Activated naive CD8-positive, alpha-beta T cell treated with anti-CD3 and anti-CD28 coated beads, Interleukin-2, amount 50 U/mL, for 24 hours (primary cell): ENCODE data around the gene XYLB.
"Not testable (repeated sequence)": the region's sequence is repeated elsewhere in the genome, so short reads cannot be mapped to it uniquely, and the experiment has no call there.

Experiments used
- ATAC-seq: fragments of 150-1000 bp; cut with Tn5 transposase; one replicate; pipeline ENCODE4 v1.10.0; 2021
- DNase-seq: peaks from one replicate; pipeline ENCODE4 v3.0.0; 2021
- H3K27ac Mint-ChIP-seq: one replicate; pipeline ENCODE4 v1.8.0; 2021; ENCODE audit warnings: mild to moderate bottlenecking, mixed read lengths
- H3K27me3 Mint-ChIP-seq: one replicate; pipeline ENCODE4 v1.8.0; 2021; ENCODE audit warnings: mixed read lengths
- H3K36me3 Mint-ChIP-seq: one replicate; pipeline ENCODE4 v1.8.0; 2021; ENCODE audit warnings: low read depth, mixed read lengths
- H3K4me1 Mint-ChIP-seq: one replicate; pipeline ENCODE4 v1.8.0; 2021; ENCODE audit warnings: mixed read lengths
- H3K4me3 Mint-ChIP-seq: one replicate; pipeline ENCODE4 v1.8.0; 2021; ENCODE audit warnings: mild to moderate bottlenecking, moderate library complexity, mixed read lengths
- H3K9me3 Mint-ChIP-seq: one replicate; pipeline ENCODE4 v1.8.0; 2021; ENCODE audit warnings: mixed read lengths

Gene XYLB

DNA sequence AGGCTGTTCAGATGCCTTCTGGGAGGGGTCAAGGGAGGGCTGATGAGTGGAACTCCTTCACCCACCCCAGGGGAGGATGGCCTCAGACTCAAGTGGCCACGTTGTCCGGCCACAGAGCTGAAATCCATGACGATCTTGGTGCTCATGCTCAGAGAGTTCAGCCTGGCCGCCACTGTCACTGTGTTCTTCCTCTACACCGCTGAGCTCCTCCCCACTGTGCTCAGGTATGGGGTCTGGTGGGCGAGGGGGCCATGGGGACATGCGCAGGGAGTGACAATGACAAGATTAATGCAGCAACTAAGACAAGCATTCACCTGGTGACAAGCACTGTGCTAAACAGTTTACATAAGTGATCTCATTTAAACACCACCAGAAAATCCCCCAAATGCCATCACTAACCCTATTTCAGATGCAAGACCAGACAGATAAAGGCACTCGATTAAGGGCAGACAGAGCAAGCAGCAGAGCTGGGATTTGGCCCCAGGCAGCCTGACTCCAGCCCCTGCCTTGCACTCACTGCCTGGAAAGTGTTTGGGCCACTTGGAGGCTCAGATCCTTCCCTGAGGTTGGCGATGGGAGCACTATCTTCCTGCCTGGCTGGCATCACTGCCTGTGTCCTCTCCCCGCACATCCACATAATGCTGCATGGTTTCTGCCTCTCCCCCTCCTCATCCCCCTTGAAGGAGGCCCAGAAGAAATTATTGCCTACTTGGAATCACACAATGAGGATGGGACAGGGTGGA is 30.9 kb upstream of the XYLB start:
- Mint-ChIP-seq H3K9me3 (no peaks in the 10 kb centered on the region), H3K36me3 (no peaks in the 10 kb centered on the region), H3K27me3 (no peaks in the 10 kb centered on the region), H3K27ac (no peak overlapping the region), H3K4me1 (no peaks in the 10 kb centered on the region), H3K4me3 (no peak overlapping the region)
- DNase-seq (no peak), ATAC-seq (no peak)

DNA sequence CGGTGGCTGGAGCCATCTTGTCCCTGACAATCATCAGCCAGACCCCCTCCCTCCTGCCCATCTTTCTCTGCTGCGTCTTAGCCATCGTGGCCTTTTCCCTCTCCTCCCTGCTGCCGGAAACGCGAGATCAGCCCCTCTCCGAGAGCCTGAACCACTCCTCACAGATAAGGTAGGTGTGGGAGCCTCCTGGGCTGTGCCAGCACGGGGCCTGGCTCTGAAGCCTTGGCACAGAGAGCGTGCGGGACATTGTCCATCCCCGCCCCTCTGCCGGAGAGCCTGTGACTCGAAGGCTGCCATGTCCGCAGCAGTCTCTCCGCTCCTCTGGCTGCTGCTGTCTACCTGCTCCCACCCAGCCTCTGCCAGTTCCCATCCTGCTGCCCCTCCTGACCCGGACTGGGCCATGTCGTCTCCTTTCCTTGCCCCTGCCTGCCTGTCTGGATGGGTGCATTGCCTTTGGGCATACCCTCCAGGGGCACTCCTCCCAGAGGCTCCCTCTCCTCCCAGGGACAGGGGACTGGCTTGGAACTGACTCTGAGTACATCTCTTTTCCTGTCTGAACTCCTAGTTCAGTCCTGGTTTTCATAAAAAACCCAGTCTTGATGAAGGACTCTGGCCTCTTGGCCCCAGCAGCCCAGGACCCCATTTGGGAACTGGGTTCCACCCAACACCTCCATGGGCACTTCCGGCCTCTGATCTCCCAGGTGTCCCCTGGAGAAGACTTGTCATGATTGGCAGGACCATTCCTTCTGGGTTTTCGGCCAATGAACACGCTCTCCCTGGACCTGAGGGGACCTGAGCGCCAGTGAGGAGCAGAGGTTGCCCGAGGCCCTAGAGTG is 30.0 kb upstream of the XYLB start:
- Mint-ChIP-seq H3K4me3 (no peak overlapping the region), H3K27me3 (no peaks in the 10 kb centered on the region), H3K36me3 (no peaks in the 10 kb centered on the region), H3K4me1 (no peaks in the 10 kb centered on the region), H3K9me3 (no peaks in the 10 kb centered on the region), H3K27ac (no peak overlapping the region)
- DNase-seq (no peak), ATAC-seq (no peak)

DNA sequence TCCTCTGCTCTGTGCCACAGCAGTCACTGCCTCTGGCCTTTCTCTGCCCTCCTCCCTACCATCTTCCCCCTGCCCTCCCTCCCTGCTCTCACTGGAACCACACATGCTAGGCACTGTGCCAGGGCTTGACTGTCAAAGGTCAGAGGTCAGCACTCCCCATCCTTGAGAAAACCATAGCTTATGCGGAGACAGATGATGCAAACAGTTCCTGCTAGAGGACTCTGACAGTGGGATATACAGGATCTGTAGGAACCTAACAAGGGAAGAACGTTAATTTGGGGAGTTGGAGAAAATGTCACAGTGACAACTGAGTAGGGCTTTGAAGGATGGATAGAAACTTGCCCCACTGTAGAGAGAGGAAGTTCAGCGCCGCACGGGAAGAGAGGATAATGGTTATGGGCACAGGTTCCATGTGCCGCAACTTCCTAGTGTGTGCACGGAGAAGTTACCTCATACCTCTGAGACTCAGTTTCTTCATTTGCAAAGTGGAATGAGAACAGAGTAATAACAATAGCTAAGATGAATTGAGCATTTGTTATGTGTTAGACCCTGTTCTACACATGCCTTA is 29.3 kb upstream of the XYLB start:
- no peaks in the 10 kb centered on the region for H3K36me3 Mint-ChIP-seq
- no peak for DNase-seq
- H3K9me3 Mint-ChIP-seq, result no peaks in the 10 kb centered on the region
- no peak overlapping the region for H3K4me3 Mint-ChIP-seq
- ATAC-seq, result no peak
- H3K4me1 Mint-ChIP-seq, result no peaks in the 10 kb centered on the region
- H3K27me3 Mint-ChIP-seq, result no peaks in the 10 kb centered on the region
- no peak overlapping the region for H3K27ac Mint-ChIP-seq

DNA sequence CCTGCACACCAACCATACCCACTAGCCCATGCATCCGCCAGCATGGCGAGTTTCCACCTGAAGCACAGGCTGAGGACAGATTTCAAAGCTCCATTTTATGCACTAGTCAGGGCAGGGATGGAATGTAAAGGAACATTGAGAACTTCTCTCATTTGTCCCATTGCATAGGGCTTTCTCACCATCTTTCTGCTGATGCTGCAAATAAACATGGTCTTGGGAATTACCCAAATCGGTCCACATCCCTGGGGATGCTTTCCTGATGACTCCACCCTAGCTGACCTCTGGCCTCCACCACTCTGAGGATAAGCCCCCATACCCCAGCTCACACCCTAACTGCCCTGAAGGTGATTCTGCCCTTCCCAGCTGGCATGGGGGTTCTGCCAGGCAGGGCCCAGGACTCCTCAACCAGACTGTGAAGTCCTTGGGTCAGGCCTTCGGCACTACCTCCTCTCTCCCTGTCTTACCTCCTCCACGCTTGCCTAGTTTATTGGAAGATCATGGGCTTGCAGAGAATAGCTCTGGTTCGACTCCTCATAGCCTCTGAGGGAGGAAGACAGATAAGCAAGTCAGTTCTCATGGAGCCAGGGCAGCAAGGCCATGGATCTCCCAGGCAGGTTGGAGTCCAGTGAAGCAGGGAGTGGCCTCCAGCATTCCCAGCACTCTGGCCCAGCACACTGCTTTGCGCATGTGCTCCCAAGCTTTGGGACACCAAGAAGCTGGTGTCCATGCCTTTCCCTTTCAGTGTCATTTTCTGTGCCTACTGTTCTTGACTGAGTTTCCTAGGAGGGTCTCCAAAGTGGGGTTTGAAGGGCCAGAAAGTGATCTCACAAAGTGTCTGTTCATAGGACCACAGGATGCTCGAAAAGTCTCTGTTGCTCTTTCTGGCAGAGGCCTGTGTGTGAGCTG is 27.6 kb upstream of the XYLB start:
- H3K27ac Mint-ChIP-seq, result no peak overlapping the region
- H3K9me3 Mint-ChIP-seq, result no peaks in the 10 kb centered on the region
- no peaks in the 10 kb centered on the region for H3K27me3 Mint-ChIP-seq
- H3K36me3 Mint-ChIP-seq, result no peaks in the 10 kb centered on the region
- ATAC-seq (no peak), DNase-seq (no peak)
- H3K4me3 Mint-ChIP-seq, result no peak overlapping the region
- no peaks in the 10 kb centered on the region for H3K4me1 Mint-ChIP-seq

DNA sequence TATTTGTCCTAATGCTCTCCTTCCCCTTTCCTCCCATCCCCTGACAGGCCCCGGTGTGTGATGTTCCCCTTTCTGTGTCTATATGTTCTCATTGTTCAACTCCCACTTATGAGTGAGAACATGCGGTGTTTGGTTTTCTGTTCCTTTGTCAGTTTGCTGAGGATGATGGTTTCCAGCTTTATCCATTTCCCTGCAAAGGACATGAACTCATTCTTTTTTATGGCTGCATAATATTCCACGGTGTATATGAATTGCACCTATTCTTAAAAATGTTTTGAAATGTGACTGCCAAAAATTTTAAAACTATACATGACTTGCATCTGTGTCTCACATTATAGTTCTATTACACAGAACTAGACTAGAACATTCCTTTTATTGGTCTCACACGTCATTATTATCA is 25.9 kb upstream of the XYLB start:
- not testable (repeated sequence) for H3K9me3 Mint-ChIP-seq, DNase-seq, H3K4me3 Mint-ChIP-seq, H3K27me3 Mint-ChIP-seq, H3K4me1 Mint-ChIP-seq, ATAC-seq, H3K36me3 Mint-ChIP-seq, H3K27ac Mint-ChIP-seq

DNA sequence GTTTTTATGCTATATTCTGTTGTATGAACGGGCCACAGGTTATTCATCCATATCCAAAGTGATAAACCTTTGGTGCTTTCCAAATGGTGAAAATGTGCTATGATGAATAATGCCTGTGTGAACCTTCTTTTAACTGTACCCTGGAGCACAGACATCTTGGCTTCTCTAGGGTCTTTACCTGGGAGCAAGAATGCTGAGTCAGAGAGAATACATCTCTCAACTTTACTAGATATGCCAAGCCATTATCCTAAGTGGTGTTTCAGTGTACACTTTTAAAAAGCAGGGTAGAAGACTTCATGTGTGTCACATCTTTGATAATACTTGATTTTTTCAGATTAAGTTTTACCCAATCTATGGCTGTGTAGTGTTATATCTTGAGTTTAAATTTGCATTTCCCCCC is 23.5 kb upstream of the XYLB start:
- Mint-ChIP-seq H3K36me3 (no peaks in the 10 kb centered on the region), H3K27me3 (no peaks in the 10 kb centered on the region), H3K4me3 (no peak overlapping the region), H3K9me3 (no peaks in the 10 kb centered on the region), H3K27ac (no peak overlapping the region), H3K4me1 (peaks cover 2% of the 10 kb centered on the region)
- no peak for DNase-seq
- no peak for ATAC-seq

DNA sequence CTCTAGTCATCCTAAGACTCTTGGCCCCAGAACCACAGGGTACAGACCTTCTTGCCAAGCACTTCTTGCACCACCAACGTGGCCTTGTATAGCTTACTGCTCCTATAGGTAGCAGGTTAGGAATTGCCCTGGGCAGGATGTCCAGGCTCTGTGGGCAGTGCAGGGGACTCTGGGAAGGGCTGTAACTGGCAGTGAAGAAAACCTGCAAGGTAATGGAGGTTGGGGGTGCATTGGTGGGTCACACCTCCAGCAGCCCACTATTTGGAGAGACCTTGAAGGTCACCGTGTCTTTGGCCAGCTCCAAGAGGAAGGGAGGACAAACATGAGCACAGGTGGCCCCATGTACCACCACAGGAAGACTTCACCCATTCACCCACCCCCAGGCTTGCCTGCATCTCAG is 21.3 kb upstream of the XYLB start:
- Mint-ChIP-seq H3K27ac (no peak overlapping the region), H3K36me3 (no peaks in the 10 kb centered on the region), H3K9me3 (no peaks in the 10 kb centered on the region), H3K4me3 (no peak overlapping the region), H3K27me3 (no peaks in the 10 kb centered on the region), H3K4me1 (peaks cover 6% of the 10 kb centered on the region)
- DNase-seq (no peak), ATAC-seq (no peak)

DNA sequence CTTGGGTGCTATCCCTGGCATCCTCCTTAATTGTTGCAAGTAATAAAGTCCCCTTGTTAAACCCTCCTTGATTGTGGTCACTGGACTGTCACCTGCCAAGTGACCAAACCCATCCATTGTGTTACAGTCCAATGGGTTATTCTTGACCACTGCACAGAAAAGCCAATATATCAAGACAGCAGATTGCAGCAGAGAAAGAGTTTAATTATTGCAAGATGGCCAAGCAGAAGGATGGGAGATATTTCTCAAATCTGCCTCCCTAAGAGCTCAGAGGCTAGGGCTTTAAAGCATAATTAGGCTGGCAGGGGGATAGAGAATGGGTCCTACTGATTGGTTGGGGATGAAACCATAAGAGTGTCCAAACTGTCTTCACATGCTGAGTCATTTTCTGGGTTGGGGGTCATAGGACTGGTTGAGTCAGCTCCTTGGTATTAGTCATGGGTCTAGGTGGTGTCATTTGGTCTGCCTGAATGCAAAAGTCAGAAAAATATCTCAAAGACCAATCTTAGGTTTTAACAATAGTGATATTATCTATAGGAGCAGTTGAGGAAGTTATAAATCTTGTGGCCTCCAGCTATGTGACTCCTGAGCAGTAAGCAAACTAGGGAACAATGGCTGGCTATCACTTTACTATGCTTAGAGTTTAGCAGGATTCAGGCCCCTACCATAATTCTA is 19.1 kb upstream of the XYLB start:
- ATAC-seq, result peak; percentile 59
- Mint-ChIP-seq H3K27ac (no peak overlapping the region), H3K4me3 (no peak overlapping the region), H3K27me3 (peaks cover 3% of the 10 kb centered on the region), H3K36me3 (no peaks in the 10 kb centered on the region), H3K4me1 (peaks cover 6% of the 10 kb centered on the region), H3K9me3 (no peaks in the 10 kb centered on the region)
- no peak for DNase-seq

DNA sequence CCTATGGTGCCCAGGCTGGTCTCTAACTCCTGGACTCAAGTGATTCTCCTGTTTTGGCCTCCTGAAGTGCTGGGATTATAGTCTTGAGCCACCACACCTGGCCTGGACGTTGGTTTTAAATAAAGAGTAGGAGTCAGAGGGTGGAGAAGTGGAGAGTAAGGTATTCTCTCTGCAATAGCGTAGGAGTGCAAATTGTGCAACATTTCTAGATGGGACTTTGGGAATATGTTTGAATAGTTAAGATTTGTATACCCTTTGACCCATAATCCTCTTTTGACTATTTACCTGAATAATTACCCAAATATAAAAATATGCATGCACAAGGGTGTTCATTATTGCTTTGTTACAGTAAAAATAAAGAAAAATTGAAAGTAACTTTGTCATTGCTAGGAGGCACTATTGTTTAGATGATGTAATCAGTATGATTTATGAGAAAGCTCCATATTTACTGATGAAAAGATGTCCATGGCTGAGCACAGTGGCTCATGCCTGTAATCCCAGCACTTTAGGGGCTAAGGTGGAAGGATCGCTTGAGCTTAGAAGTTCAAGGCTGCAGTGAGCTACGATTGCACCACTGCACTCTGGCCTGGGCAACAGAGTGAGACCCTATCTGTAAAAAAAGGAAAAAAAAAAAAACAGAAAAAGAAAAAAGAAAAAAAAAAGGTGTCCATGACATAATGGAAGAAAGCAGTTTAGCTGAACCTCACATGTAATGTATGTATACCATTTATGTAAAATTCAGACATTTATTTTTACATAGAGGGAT is 15.1 kb upstream of the XYLB start:
- Mint-ChIP-seq H3K36me3 (no peaks in the 10 kb centered on the region), H3K9me3 (no peaks in the 10 kb centered on the region), H3K27ac (no peak overlapping the region), H3K27me3 (peaks cover 5% of the 10 kb centered on the region), H3K4me1 (peaks cover 6% of the 10 kb centered on the region), H3K4me3 (no peak overlapping the region)
- no peak for ATAC-seq
- DNase-seq, result no peak

DNA sequence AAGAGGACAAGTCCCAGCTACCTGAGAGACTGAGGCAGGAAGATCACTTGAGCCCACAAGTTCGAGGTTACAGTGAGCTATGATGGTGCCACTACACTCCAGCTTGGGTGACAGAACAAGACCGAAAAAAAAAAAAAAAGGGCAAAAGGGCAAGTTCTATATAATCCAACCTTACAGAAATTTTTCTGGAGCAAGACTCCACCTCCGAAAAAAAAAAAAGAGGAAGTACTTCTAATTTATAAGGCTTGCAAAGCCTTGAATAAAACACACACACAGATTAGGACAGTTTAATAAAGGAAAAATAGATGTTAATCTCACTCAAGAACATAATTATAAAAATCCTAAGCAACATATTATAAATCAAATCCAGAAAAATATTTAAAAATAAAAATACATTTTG is 14.4 kb upstream of the XYLB start:
- peaks cover 6% of the 10 kb centered on the region for H3K4me1 Mint-ChIP-seq
- ATAC-seq (no peak), DNase-seq (no peak)
- no peaks in the 10 kb centered on the region for H3K9me3 Mint-ChIP-seq
- H3K27ac Mint-ChIP-seq, result no peak overlapping the region
- peaks cover 5% of the 10 kb centered on the region for H3K27me3 Mint-ChIP-seq
- no peak overlapping the region for H3K4me3 Mint-ChIP-seq
- H3K36me3 Mint-ChIP-seq, result no peaks in the 10 kb centered on the region

DNA sequence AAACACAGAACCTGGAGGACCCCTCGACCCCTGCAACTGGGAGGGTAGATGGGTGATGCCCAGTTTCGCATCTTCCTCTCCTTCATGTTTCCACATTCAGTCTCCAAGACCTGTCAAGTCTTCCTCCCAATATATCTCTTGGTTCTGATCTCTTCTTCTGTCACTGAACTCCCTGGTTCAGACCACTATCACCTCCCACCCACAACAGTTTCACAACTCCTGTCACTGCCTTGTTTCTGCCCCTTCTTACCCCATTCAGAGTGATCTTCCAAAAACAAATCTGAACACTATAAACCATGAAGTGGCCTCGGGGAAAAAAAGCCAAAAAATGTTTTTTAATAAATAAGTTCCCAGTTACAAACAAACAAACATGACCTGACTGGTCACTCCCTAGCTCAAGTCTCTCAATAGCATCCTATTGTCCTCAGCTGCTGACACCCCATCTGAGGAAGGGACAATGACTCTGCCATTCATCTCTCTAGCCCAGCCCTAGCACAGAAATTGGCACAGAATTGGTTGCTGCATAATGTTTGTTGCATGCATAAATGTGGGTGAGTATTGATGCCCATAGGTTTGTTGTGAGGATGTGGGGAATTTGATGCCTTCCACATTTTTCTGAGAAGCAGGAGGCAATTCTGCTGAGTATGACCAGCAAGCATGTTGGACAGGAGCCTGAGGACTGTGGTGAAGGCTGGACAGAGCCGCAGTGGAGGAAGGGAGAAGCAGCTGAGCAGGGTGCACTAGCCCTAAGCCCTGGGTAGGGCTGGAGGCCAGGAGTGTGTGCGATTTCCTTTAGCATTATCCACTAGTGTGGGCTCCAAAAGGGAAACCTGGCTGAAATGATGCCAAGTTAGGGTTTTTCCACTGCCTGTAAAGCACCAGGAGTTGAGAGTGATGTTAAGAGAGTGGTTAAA is 12.2 kb upstream of the XYLB start:
- Mint-ChIP-seq H3K9me3 (no peaks in the 10 kb centered on the region), H3K4me1 (no peaks in the 10 kb centered on the region), H3K4me3 (no peak overlapping the region), H3K36me3 (no peaks in the 10 kb centered on the region), H3K27ac (no peak overlapping the region), H3K27me3 (peaks cover 5% of the 10 kb centered on the region)
- ATAC-seq (peak; percentile 57), DNase-seq (no peak)

DNA sequence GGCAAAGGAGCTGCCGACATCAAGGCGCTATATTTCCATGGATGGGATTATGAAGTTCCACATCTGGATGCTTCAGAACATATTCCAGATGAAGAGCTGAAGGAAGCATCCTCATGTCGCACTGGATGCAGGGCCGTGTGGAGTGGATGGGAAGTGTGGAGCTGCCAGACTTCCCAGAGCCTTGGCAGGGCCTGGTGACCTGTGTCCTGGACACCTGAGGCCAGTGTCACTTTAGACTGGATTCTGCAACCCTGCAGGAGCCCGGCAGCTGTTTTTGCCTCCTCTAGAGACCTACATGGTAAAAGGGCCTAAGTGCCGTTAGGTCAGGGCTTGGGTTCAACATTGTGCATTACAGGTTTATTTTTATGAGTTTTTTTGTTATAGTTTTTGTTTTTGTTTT is 11.3 kb upstream of the XYLB start:
- no peak overlapping the region for H3K27ac Mint-ChIP-seq
- no peak for ATAC-seq
- DNase-seq, result no peak
- no peaks in the 10 kb centered on the region for H3K4me1 Mint-ChIP-seq
- peaks cover 5% of the 10 kb centered on the region for H3K27me3 Mint-ChIP-seq
- H3K36me3 Mint-ChIP-seq, result no peaks in the 10 kb centered on the region
- H3K9me3 Mint-ChIP-seq, result no peaks in the 10 kb centered on the region
- H3K4me3 Mint-ChIP-seq, result no peak overlapping the region

DNA sequence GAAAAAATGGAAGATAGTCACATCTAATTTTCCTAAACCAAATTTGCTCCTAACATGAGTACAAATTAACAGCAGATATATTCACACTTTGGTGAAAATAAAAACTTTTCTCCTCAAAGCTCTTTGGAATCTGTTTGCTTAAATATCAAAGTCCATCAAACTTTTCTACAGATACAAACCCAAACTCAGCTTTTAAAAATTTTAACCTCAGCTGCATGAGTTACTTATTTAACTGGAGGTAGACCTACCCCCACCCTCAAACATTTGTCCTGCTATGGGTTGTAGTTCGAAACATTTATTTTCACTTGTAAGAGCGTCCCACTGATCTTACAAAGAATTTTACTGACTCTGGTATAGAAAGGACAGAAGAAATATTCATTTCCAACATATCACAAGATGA is 8.9 kb upstream of the XYLB start:
- no peaks in the 10 kb centered on the region for H3K4me1 Mint-ChIP-seq
- H3K27ac Mint-ChIP-seq, result no peak overlapping the region
- no peaks in the 10 kb centered on the region for H3K36me3 Mint-ChIP-seq
- H3K9me3 Mint-ChIP-seq, result no peaks in the 10 kb centered on the region
- peaks cover 2% of the 10 kb centered on the region for H3K27me3 Mint-ChIP-seq
- DNase-seq (no peak), ATAC-seq (no peak)
- H3K4me3 Mint-ChIP-seq, result no peak overlapping the region
